ENCODE data around the gene TENT4A. TPM values are rescaled to one million over a fixed set of nuclear protein-coding genes. Genes with fewer than 3 reads are reported as not detected.

The TENT4A gene
- total and polyA plus RNA-seq, 2 of the 4 experiments (the other 2 are of a cell fraction) = 5.9 to 17.2 TPM

DNA sequence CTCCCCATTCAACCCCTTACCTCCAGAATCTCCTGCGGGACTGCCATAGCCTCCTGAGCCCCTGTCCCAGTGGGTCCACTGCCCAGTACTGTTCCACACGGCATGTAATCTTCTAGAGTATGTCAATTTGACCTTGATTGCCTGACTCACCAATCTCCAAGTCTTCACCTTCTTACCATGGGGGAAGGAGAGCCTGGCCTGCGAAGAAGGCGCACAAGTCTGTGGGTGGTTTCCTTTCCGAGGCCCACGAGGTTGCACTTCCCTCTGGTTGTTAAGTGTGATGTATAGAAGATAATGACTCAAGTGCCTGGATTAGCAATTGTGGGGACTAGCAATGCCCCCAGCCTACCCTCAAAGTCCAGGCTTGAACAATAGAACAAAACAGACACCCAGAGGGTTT, 8.1 kb upstream of the TENT4A start:
- H3K9ac ChIP-seq (ENCODE audit: low read depth, low read length) = no peak overlapping the region

More for the DNA sequence above, 8.1 kb upstream of the TENT4A start:
- H3K9me1 ChIP-seq (ENCODE audit: insufficient read depth, low read length) = peaks cover 17% of the 10 kb centered on the region
- H3K4me2 ChIP-seq (ENCODE audit: low read depth, low read length) = 0 out of 2 replicates have a peak overlapping the region, but pooled peaks have one; percentile 32
- no peaks in the 10 kb centered on the region for H4K20me1 ChIP-seq (ENCODE audit: insufficient read depth, low read length)
- peak overlapping the region; percentile 96 for H3K4ac ChIP-seq (ENCODE audit: low read depth, low read length)
- H3K79me1 ChIP-seq (ENCODE audit: low read depth in 1 of 2, low read length in 2 of 2) = peaks cover 0 to 10% of the 10 kb centered on the region in 2 experiments; a peak in 2 of 4 replicates
- peak overlapping the region; percentile 99 for H2BK120ac ChIP-seq (ENCODE audit: low read depth, low read length)
- H2BK5ac ChIP-seq (ENCODE audit: low read depth, low read length, poor library complexity, severe bottlenecking) = peak overlapping the region; percentile 93
- peak overlapping the region; percentile 48; the same call in 1 of the 2 replicates for H3K27ac ChIP-seq (ENCODE audit: insufficient read depth, low read length)
- ChIA-PET CTCF (no interaction called here), POLR2A (ENCODE audit: unreplicated experiment) (no interaction called here)
- in situ Hi-C loops (cut with MboI; ENCODE audit: low sequenced_read_pairs) = no loop called here
- H2BK15ac ChIP-seq (ENCODE audit: low read depth, low read length) = peak overlapping the region; percentile 89; the same call in 2 of the 3 replicates
- no peaks in the 10 kb centered on the region for H3K9me3 ChIP-seq (ENCODE audit: control insufficient read depth, insufficient read depth, low read length)
- H2AFZ ChIP-seq (replicated peaks; ENCODE audit: low read length, poor library complexity) = peak overlapping the region; percentile 90
- H3K4me3 ChIP-seq (ENCODE audit: insufficient read depth, low read depth, low read length) = no peak overlapping the region
- TF ChIP-seq POLR2A (IDR thresholded peaks at IDR 0.05; ENCODE audit: low read depth, low read length) (no peak), NFE2L2 (IDR thresholded peaks at IDR 0.05; ENCODE audit: low read depth, low read length) (no peak), CHD1 (IDR thresholded peaks at IDR 0.05; ENCODE audit: low read depth, low read length) (no peak), FOS (IDR thresholded peaks at IDR 0.05; ENCODE audit: low read depth, low read length) (no peak), MAFK (IDR thresholded peaks at IDR 0.05; ENCODE audit: low read depth, low read length) (no peak), BHLHE40 (IDR thresholded peaks at IDR 0.05; ENCODE audit: low read depth, low read length) (no peak), SMC3 (IDR thresholded peaks at IDR 0.05; ENCODE audit: low read depth, low read length) (no peak), RFX5 (IDR thresholded peaks at IDR 0.05; ENCODE audit: low read depth, low read length) (no peak), MAZ (IDR thresholded peaks at IDR 0.05; ENCODE audit: borderline replicate concordance, low read depth, low read length) (no peak), CEBPB (IDR thresholded peaks at IDR 0.05; ENCODE audit: low read depth, low read length) (no peak), MXI1 (IDR thresholded peaks at IDR 0.05; ENCODE audit: borderline replicate concordance, low read depth, low read length) (no peak), RAD21 (IDR thresholded peaks at IDR 0.05; ENCODE audit: low read length) (no peak), RCOR1 (IDR thresholded peaks at IDR 0.05; ENCODE audit: insufficient replicate concordance, low read length) (no peak)
- TF ChIP-seq, protein P1, sequence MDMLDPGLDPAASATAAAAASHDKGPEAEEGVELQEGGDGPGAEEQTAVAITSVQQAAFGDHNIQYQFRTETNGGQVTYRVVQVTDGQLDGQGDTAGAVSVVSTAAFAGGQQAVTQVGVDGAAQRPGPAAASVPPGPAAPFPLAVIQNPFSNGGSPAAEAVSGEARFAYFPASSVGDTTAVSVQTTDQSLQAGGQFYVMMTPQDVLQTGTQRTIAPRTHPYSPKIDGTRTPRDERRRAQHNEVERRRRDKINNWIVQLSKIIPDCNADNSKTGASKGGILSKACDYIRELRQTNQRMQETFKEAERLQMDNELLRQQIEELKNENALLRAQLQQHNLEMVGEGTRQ (IDR thresholded peaks at IDR 0.05; ENCODE audit: low read depth, low read length) = no peak
- TF ChIP-seq, protein P2, sequence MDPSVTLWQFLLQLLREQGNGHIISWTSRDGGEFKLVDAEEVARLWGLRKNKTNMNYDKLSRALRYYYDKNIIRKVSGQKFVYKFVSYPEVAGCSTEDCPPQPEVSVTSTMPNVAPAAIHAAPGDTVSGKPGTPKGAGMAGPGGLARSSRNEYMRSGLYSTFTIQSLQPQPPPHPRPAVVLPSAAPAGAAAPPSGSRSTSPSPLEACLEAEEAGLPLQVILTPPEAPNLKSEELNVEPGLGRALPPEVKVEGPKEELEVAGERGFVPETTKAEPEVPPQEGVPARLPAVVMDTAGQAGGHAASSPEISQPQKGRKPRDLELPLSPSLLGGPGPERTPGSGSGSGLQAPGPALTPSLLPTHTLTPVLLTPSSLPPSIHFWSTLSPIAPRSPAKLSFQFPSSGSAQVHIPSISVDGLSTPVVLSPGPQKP (IDR thresholded peaks at IDR 0.05; ENCODE audit: borderline replicate concordance, low read depth, low read length) = no peak
- TF ChIP-seq, protein P3, sequence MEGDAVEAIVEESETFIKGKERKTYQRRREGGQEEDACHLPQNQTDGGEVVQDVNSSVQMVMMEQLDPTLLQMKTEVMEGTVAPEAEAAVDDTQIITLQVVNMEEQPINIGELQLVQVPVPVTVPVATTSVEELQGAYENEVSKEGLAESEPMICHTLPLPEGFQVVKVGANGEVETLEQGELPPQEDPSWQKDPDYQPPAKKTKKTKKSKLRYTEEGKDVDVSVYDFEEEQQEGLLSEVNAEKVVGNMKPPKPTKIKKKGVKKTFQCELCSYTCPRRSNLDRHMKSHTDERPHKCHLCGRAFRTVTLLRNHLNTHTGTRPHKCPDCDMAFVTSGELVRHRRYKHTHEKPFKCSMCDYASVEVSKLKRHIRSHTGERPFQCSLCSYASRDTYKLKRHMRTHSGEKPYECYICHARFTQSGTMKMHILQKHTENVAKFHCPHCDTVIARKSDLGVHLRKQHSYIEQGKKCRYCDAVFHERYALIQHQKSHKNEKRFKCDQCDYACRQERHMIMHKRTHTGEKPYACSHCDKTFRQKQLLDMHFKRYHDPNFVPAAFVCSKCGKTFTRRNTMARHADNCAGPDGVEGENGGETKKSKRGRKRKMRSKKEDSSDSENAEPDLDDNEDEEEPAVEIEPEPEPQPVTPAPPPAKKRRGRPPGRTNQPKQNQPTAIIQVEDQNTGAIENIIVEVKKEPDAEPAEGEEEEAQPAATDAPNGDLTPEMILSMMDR (conservative IDR thresholded peaks at IDR 0.05; ENCODE audit: low read depth, low read length) = no peak
- peak overlapping the region; percentile 77; the same call in 1 of the 2 replicates for H3K56ac ChIP-seq (ENCODE audit: extremely low read depth, insufficient read depth, low read length)
- no CpG with 5 or more reads among the region's 6 CpGs for WGBS, 2 experiments (ENCODE audit: extremely low coverage in 2 of 2, insufficient read length in 1 of 2)
- ATAC-seq (ENCODE audit: low read depth) (no peak), DNase-seq (no peak)
- H4K5ac ChIP-seq (ENCODE audit: low read depth, low read length) = peak overlapping the region; percentile 36; the same call in 1 of the 2 replicates
- H3K18ac ChIP-seq (ENCODE audit: low read depth, low read length) = peak overlapping the region; percentile 10; the same call in 1 of the 2 replicates
- dilution Hi-C loops (cut with HindIII; ENCODE audit: low sequenced_read_pairs, unreplicated experiment) = no loop called here
- no peaks in the 10 kb centered on the region for H3K36me3 ChIP-seq (ENCODE audit: control insufficient read depth, insufficient read depth, low read length)
- H2AK5ac ChIP-seq (ENCODE audit: low read depth, low read length) = peak overlapping the region; percentile 95
- peak overlapping the region; percentile 94 for H3K23ac ChIP-seq (ENCODE audit: low read depth, low read length)
- H4K91ac ChIP-seq (ENCODE audit: insufficient read depth, low read depth, low read length) = peak overlapping the region; percentile 93
- H2BK20ac ChIP-seq (ENCODE audit: low read depth, low read length) = peak overlapping the region; percentile 98
- intact Hi-C loops (cut with micrococcal nuclease) = no loop called here
- peaks cover 6% of the 10 kb centered on the region; the same call in 1 of the 2 replicates for H3K27me3 ChIP-seq (ENCODE audit: control insufficient read depth, insufficient read depth, low read length)
- no TSS peak for BruUV-seq (replicated peaks)
- peak overlapping the region; percentile 91 for H2AK9ac ChIP-seq (replicated peaks; ENCODE audit: low read depth, low read length, poor library complexity)
- H3K4me1 ChIP-seq (ENCODE audit: control insufficient read depth, insufficient read depth, low read length) = peaks cover 20% of the 10 kb centered on the region
- H4K8ac ChIP-seq (ENCODE audit: low read depth in 2 of 2, low read length in 2 of 2) = peak overlapping the region; percentile 47 to 92; a peak in 2 of 4 replicates
- H3K14ac ChIP-seq (replicated peaks; ENCODE audit: low read depth, low read length) = peak overlapping the region; percentile 96
